Measurements from ENCODE around the gene CHRM4.

The CHRM4 gene

DNA sequence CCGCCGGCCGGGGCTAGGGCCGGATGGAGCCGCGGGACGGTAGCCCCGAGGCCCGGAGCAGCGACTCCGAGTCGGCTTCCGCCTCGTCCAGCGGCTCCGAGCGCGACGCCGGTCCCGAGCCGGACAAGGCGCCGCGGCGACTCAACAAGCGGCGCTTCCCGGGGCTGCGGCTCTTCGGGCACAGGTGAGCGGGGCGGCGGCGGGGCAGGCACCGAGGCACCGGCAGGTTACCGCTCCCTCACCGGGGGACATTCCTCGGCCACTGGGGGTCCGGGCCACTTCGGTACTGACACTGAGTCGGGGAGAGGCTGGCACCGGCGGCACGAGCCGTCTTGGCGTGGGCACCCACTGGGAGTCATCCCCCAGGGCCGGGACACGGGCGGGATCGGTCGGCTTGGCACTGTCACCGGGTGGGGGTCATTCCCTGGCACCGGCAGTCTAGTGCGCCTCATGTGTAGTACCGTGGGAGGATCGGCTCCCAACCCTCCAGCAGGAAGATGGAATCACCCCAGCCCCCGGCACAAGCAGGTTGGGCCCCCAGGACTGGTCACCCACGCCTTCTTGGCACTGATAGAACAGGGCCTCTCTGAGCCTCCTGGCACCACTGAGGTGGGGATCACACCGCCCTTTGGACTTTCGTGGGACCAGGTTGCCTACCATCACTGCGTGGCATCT is 43.8 kb downstream of the CHRM4 start:
- TF ChIP-seq Cebpa-rat (IDR thresholded peaks at IDR 0.05), result no peak
- Histone ChIP-seq H3K4me2 (peak overlapping the region; percentile 98 to 100 (median 99)), H3K9ac (peak overlapping the region; percentile 88 to 97 (median 93)), H3K4me1 (peaks cover 74 to 90% (median 83%) of the 10 kb centered on the region in 10 experiments), H3K9me3 (replicated peaks in 1 of 11) (no peaks in the 10 kb centered on the region), H3K27me3 (no peaks in the 10 kb centered on the region; a peak in 1 of 22 replicates), H3K36me3 (peaks cover 0 to 28% (median 12%) of the 10 kb centered on the region in 11 experiments; a peak in 14 of 22 replicates), H3K4me3 (peak overlapping the region; percentile 84 to 99 (median 96)), H4K20me1 (peaks cover 49 to 67% (median 52%) of the 10 kb centered on the region in 11 experiments), H3K27ac (peak overlapping the region; percentile 63 to 95 (median 87))

DNA sequence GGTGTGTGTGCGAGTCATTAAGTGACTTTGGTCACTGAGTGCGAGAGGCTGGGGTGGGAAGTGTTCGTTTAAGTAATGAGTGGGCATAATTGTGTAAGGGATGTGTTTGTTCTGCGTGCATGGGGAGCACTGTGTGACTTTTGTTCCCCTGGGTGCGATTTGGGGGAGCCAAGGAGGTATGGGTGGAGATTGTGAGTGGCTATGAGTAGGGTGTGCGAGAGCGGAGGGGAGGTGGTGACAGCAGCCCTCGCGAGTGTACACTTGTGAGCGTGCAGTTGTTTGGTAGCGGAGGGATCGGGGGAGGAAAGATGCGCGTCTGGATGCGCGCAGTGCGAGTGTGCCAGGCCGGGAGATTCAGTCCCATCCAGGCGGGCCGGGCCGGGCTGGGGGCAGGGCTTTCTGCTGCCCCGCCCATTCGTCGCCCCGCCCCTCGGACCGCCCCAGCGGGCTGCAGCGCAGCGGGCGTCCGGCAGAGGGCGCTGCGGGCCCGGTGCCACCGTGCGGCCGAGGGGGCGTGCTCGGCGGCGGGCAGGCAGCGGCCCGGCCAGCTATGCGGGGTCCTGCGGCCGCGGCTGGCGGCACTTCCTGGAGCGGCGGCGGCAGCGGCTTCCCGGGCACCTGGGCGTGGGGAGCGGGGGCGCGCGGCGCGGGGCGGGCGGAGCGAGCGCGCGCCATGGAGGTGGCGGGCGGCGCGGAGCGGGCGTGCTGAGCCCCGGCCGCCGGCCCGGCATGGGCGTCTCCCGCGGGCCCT is 44.5 kb downstream of the CHRM4 start, which contains the start of gene DGKZ:
DGKZ (plus strand) TSS at position 578 of the 751 bp plus-strand sequence. CDS start 197 bp downstream, outside the sequence.
- H3K9me3 ChIP-seq (replicated peaks in 1 of 11), result no peaks in the 10 kb centered on the region
- H3K27me3 ChIP-seq, result no peaks in the 10 kb centered on the region; a peak in 1 of 22 replicates
- peaks cover 0 to 22% (median 9%) of the 10 kb centered on the region in 11 experiments; a peak in 13 of 22 replicates for H3K36me3 ChIP-seq
- peak within 1 kb of the TSS; percentile 84 to 99 (median 96) for H3K4me3 ChIP-seq
- TF ChIP-seq Cebpa-rat (IDR thresholded peaks at IDR 0.05), result no peak
- H3K27ac ChIP-seq, result peak within 1 kb of the TSS; percentile 63 to 95 (median 87)
- peak within 1 kb of the TSS; percentile 88 to 97 (median 93) for H3K9ac ChIP-seq
- peak within 1 kb of the TSS; percentile 98 to 100 (median 99) for H3K4me2 ChIP-seq
- peaks cover 42 to 60% (median 44%) of the 10 kb centered on the region in 11 experiments for H4K20me1 ChIP-seq
- peaks cover 74 to 90% (median 83%) of the 10 kb centered on the region in 10 experiments for H3K4me1 ChIP-seq

DNA sequence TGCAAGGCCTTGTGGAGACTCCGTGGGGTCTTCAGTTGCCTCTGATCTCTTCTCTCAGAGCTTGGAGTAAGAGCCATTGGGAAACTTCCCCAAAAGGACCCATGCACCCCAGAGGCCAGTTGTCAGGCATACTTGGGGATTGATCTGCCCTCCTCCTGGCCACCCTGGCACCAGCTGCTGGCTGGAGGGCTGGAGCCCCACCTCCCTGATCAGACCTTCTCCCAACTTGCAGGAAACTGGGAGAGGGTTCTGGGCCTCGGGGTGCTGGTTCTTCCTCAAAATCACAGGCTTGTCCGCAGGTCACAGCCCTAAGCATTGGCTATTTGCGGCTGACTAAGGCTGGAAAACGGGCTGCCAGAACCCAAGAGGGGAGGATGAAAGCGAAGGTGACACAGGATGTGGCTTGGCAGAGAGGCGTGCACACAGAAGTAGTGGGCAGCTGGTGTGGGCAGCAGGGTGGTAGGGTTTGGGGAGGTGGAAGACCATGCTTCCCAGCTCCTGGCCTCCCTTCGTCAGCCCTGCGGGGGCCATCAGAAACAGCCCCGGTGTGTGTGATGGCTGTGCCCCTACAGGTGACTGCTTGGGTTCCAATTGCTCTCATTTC is 45.6 kb downstream of the CHRM4 start:
- Histone ChIP-seq H3K27ac (peak overlapping the region; percentile 21 to 88 (median 69); a peak in 20 of 22 replicates), H3K9me3 (replicated peaks in 1 of 11) (no peaks in the 10 kb centered on the region), H3K9ac (peak overlapping the region; percentile 66 to 93 (median 80)), H3K36me3 (peaks cover 0 to 12% (median 5%) of the 10 kb centered on the region in 11 experiments; a peak in 12 of 22 replicates), H4K20me1 (peaks cover 31 to 49% (median 34%) of the 10 kb centered on the region in 11 experiments), H3K4me1 (peaks cover 71 to 90% (median 80%) of the 10 kb centered on the region in 10 experiments), H3K27me3 (no peaks in the 10 kb centered on the region; a peak in 1 of 22 replicates), H3K4me2 (peak overlapping the region; percentile 92 to 99 (median 94)), H3K4me3 (peak overlapping the region; percentile 45 to 99 (median 96))
- no peak for TF ChIP-seq Cebpa-rat (IDR thresholded peaks at IDR 0.05)

DNA sequence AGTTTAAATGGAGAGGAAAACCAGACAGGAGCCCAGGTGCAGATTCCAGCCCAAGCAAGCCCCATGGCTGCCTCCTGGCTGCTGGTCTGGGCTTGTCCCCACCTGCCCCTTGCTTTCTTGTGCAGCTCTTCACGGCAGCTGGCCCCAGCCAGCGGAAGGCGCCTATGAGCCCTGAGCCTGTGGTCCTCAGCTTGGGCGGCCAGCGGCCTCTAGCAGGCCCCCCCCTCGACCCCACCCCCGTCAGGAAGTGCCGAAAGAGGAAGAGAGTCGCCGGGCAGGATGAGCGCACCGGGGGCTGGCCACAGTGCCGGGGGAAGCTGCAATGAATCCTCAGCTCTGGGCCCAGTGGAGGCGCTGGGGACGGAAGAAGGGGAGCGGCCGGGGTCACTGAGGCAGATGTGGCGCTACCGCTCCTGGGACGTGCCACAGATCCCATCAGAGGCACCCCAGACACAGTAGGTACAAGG is 46.4 kb downstream of the CHRM4 start:
- Histone ChIP-seq H3K36me3 (peaks cover 0 to 7% (median 0%) of the 10 kb centered on the region in 11 experiments; a peak in 4 of 22 replicates), H3K4me3 (peak overlapping the region; percentile 45 to 99 (median 96)), H3K27me3 (no peaks in the 10 kb centered on the region; a peak in 1 of 22 replicates), H3K9ac (peak overlapping the region; percentile 66 to 93 (median 80)), H4K20me1 (peaks cover 26 to 41% (median 27%) of the 10 kb centered on the region in 11 experiments), H3K4me2 (peak overlapping the region; percentile 92 to 99 (median 94)), H3K9me3 (replicated peaks in 1 of 11) (no peaks in the 10 kb centered on the region), H3K27ac (peak overlapping the region; percentile 21 to 88 (median 69); a peak in 20 of 22 replicates), H3K4me1 (peaks cover 65 to 91% (median 78%) of the 10 kb centered on the region in 10 experiments)
- no peak for TF ChIP-seq Cebpa-rat (IDR thresholded peaks at IDR 0.05)

DNA sequence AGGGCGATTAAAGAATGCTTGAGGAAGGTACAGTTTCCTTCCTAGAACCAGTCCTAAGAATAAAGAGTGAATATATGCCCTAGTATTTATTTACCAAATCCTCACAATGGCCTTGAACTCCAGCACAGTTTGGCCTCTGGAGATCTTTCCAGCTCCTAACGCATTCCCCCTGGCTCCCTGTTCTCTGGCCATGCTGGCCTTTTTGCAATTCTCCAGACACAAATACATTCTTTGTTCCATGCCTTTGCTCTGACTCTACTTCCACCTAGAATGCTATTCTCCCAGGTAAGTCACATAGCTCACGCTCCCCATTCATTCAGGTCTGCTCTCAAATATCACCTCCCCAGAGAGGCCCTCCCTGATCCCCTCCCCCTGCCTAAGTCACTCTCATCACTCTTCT is 48.1 kb downstream of the CHRM4 start:
- no peaks in the 10 kb centered on the region; a peak in 1 of 22 replicates for H3K27me3 ChIP-seq
- H3K27ac ChIP-seq, result peak overlapping the region in 3 of 11 experiments; percentile 17 to 69 (median 62); a peak in 2 of 22 replicates
- no peaks in the 10 kb centered on the region for H3K9me3 ChIP-seq (replicated peaks in 1 of 11)
- peaks cover 61 to 91% (median 78%) of the 10 kb centered on the region in 10 experiments for H3K4me1 ChIP-seq
- H3K9ac ChIP-seq, result no peak overlapping the region
- TF ChIP-seq Cebpa-rat (IDR thresholded peaks at IDR 0.05), result no peak
- H4K20me1 ChIP-seq, result peaks cover 9 to 25% (median 11%) of the 10 kb centered on the region in 11 experiments
- H3K4me2 ChIP-seq, result peak overlapping the region in 5 of 11 experiments; percentile 77 to 99 (median 94); a peak in 8 of 22 replicates
- H3K36me3 ChIP-seq, result no peaks in the 10 kb centered on the region
- H3K4me3 ChIP-seq, result no peak overlapping the region

DNA sequence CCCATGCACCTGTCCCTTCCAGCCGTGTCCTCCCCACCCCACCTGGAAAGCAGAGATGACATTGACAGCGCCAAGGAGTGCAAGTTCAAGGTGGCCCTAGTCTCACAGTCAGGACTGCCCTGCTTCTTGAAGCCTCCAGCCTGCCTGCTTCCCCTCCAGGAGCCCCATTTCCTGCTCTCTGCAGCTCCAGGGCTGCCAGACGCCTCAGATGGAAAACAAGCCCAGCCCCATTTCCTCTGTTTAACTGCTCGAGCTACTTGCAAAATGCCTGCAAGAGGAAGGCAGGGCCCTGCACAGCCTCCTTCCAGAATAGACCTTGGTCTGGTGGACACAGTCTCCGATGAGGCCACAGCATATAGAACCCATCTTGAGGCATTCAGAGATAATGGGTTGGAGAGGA is 49.3 kb downstream of the CHRM4 start:
- Histone ChIP-seq H3K9me3 (replicated peaks in 1 of 11) (no peaks in the 10 kb centered on the region), H3K27ac (peak overlapping the region in 9 of 11 experiments; percentile 4 to 71 (median 55); a peak in 13 of 22 replicates), H3K4me3 (peak overlapping the region in 2 of 10 experiments; percentile 23 to 38; a peak in 3 of 20 replicates), H4K20me1 (peaks cover 0 to 12% (median 0%) of the 10 kb centered on the region in 11 experiments; a peak in 3 of 22 replicates), H3K36me3 (no peaks in the 10 kb centered on the region), H3K4me1 (peaks cover 57 to 98% (median 85%) of the 10 kb centered on the region in 10 experiments), H3K27me3 (no peaks in the 10 kb centered on the region; a peak in 1 of 22 replicates), H3K4me2 (peak overlapping the region; percentile 69 to 99 (median 78)), H3K9ac (peak overlapping the region in 6 of 11 experiments; percentile 1 to 53 (median 48); a peak in 8 of 22 replicates)
- no peak for TF ChIP-seq Cebpa-rat (IDR thresholded peaks at IDR 0.05)

DNA sequence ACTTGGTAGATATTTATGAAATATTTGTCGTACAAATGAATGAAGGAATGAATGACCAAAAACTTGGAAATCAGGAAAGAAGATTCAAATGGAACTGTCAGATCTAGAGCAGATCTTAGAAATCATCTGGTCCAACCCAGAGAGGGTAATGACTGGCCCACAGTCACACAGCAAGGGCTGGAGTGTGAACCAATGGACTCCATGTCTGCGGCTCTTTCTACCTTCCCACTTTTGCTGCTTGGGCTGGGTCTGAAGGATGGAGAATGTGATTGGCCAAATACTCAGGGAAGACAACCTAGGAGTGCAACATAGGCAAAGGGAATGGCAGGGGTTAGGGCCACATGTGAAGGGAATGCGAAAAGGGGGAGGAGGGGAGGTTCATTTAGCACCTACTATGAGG is 50.1 kb downstream of the CHRM4 start:
- no peak for TF ChIP-seq Cebpa-rat (IDR thresholded peaks at IDR 0.05)
- peak overlapping the region; percentile 69 to 99 (median 78); a peak in 21 of 22 replicates for H3K4me2 ChIP-seq
- peak overlapping the region in 7 of 11 experiments; percentile 17 to 71 (median 57); a peak in 9 of 22 replicates for H3K27ac ChIP-seq

DNA sequence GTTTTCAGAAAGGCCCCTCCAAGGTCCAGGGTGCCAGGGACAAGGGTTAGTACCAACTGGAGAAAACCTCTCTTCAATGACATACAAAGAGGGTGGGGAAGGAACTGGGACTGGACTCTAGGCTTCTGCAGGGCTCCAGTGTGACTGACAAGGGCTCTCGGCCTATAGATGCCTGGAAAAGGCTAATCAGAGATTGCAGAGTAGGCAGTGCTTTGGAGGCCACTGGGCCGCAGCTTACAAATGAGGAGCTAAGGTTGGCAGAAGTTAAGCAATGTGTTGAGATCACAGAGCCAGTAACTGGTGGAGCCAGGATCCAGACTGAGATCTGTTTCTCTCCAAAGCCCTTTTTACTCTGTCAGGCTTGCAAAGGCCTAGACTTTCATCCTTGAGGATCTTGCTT is 51.8 kb downstream of the CHRM4 start:
- H3K4me2 ChIP-seq, result peak overlapping the region; percentile 59 to 93 (median 76)
- H3K27ac ChIP-seq, result peak overlapping the region in 3 of 11 experiments; percentile 9 to 62 (median 50); a peak in 2 of 22 replicates
- H3K9me3 ChIP-seq (replicated peaks in 1 of 11), result no peaks in the 10 kb centered on the region
- H3K4me3 ChIP-seq, result no peak overlapping the region
- H4K20me1 ChIP-seq, result no peaks in the 10 kb centered on the region; a peak in 1 of 22 replicates
- H3K27me3 ChIP-seq, result peaks cover 11 to 18% (median 15%) of the 10 kb centered on the region in 11 experiments
- H3K9ac ChIP-seq, result no peak overlapping the region
- no peaks in the 10 kb centered on the region for H3K36me3 ChIP-seq
- no peak for TF ChIP-seq Cebpa-rat (IDR thresholded peaks at IDR 0.05)
- peaks cover 35 to 99% (median 79%) of the 10 kb centered on the region in 10 experiments for H3K4me1 ChIP-seq

More for the DNA sequence above, 50.1 kb downstream of the CHRM4 start:
- no peaks in the 10 kb centered on the region for H3K9me3 ChIP-seq (replicated peaks in 1 of 11)
- H3K4me3 ChIP-seq, result 0 out of 20 replicates have a peak overlapping the region, but pooled peaks of 1 of the 10 experiments have one; percentile 6
- peaks cover 51 to 100% (median 87%) of the 10 kb centered on the region in 10 experiments for H3K4me1 ChIP-seq
- H3K36me3 ChIP-seq, result no peaks in the 10 kb centered on the region
- peaks cover 0 to 6% (median 0%) of the 10 kb centered on the region in 11 experiments; a peak in 3 of 22 replicates for H4K20me1 ChIP-seq
- peak overlapping the region in 2 of 11 experiments; percentile 45 to 51; a peak in 3 of 22 replicates for H3K9ac ChIP-seq
- H3K27me3 ChIP-seq, result peaks cover 0 to 2% (median 0%) of the 10 kb centered on the region in 11 experiments; a peak in 4 of 22 replicates

All from BLaER1 treated with 17β-estradiol and CSF1 and Interleukin-3, amounts not matched to agents 10 nM and 100 nM (cell line).